Psoas muscle (tissue), 8 donors: ENCODE data around the gene TNNT3. TPM values are rescaled to one million over a fixed set of nuclear protein-coding genes. Genes with fewer than 3 reads are reported as not detected.
A peak's percentile ranks its signal among the peaks of the same experiment; 100 is the strongest.

Experiments used
- ATAC-seq, 4 donors: fragments of 200-7000 bp; cut with Tn5 transposase; one replicate each; pipeline ENCODE4 v1.9.1; 2020; ENCODE audit warnings: moderate library complexity in 3 of 4, mild to moderate bottlenecking in 2 of 4
- DNase-seq, 2 donors: peaks; one replicate each; pipeline ENCODE4 v3.0.0-alpha.2; 2020
- H3K27ac ChIP-seq: fragments of 200-600 bp; one replicate; pipeline ENCODE4 v1.8.0; 2022
- H3K27me3 ChIP-seq, 3 donors: fragments of 200-600 bp in 1 of 3; one replicate each; pipeline versions ENCODE4 v1.6.1 to v1.8.0; 2013 to 2022; ENCODE audit warnings: low read length in 2 of 3, mild to moderate bottlenecking in 2 of 3, moderate library complexity in 1 of 3; ENCODE audit not compliant: insufficient read depth in 3 of 3
- H3K36me3 ChIP-seq, 2 donors: fragments of 200-600 bp in 1 of 2; one replicate each; pipeline versions ENCODE4 v1.6.1 to v1.8.0; 2013 to 2022; ENCODE audit warnings: low read depth in 1 of 2, mild to moderate bottlenecking in 1 of 2, moderate library complexity in 1 of 2; ENCODE audit not compliant: insufficient read depth in 1 of 2
- H3K4me1 ChIP-seq: fragments of 200-600 bp; one replicate; pipeline ENCODE4 v1.8.0; 2022
- H3K4me3 ChIP-seq: fragments of 200-600 bp; one replicate; pipeline ENCODE4 v1.8.0; 2022; ENCODE audit warnings: mild to moderate bottlenecking
- H3K9me3 ChIP-seq: fragments of 200-600 bp; one replicate; pipeline ENCODE4 v1.8.0; 2022
- CTCF ChIP-seq: fragments of 200-600 bp; IDR thresholded peaks from one replicate; pipeline ENCODE4 v1.8.0; 2022; ENCODE audit warnings: antibody characterized with exemption
- WGBS, 3 donors: extraction: QIAGEN DNeasy Blood & Tissue Kit; methylation state at CpG; one replicate each; pipeline versions ENCODE4 v1.1.6 to v1.1.7; 2013; 5-methylcytosine and 5-hydroxymethylcytosine counted together
- intact Hi-C, 2 donors: fragments of 100-400 bp; cut with DNase I; formaldehyde crosslinking; loops; one replicate each; pipeline versions ENCODE4 v1.11.0 to v1.14.2; 2022
- polyA plus RNA-seq, 3 donors: library from polyadenylated mRNA; stranded (reverse); fragments of 200-250 nt; gene quantifications; one replicate each; pipeline ENCODE4 v1.2.3, GENCODE V29; 2013
- total RNA-seq, 4 donors: library from RNA; stranded (reverse); fragmentation: NEBNext Ultra II Directional in 2 of 4; extraction: Animal tissue kit (Norgen Biotek cat#: 25700) in 2 of 4; gene quantifications; one replicate each; pipeline versions ENCODE4 v1.2.1 to v1.2.4, GENCODE V29; 2021 to 2023
- donor health status: healthy with polysubstance abuse.
- donor health status: DM: no; HTN: no; CAD: no; lungs with moderate emphysema.
- donor health status: Bipolar disorder and iron deficiency.
- donor health status: healthy.
- donor health status: DM: yes; HTN: yes; CAD: no.
- donor health status: DM: no; HTN: no; CAD: no.
- donor health status: DM: no; HTN: no; CAD: no.
- donor health status: DM: yes; HTN: yes; CAD: no.

The TNNT3 gene
- total and polyA plus RNA-seq, 7 donors: 1,367 to 7,638 (median 3,289) TPM

- Histone ChIP-seq H3K4me3 (no peak overlapping the region), H3K36me3 (no peaks in the 10 kb centered on the region), H3K27me3 (peaks cover 0 to 5% (median 3%) of the 10 kb centered on the region in 3 donors), H3K27ac (peak overlapping the region; percentile 84), H3K4me1 (peaks cover 32% of the 10 kb centered on the region), H3K9me3 (no peaks in the 10 kb centered on the region)
- no peak for TF ChIP-seq CTCF
- ATAC-seq (peak in 3 of 4 donors; percentile 24 to 41 (median 24)), DNase-seq (peak; percentile 85 to 91)
- WGBS, 3 donors: 61 to 64% (median 61%) methylated on average over 25 to 32 of the region's 32 CpGs
- intact Hi-C loops: loop anchor here (5.0 kb wide), 4 partner anchors 37 to 267 kb away; partner anchors contain the start of genes TNNT3 (in 2 of the 2) and TNNI2 (in 1 of the 2)
Measured at GRCh38 chr11:1879941-1880720, 39.4 kb upstream of the TNNT3 start.

GRCh38 chr11:1880746-1881441 is 38.6 kb upstream of the TNNT3 start:
- H3K27me3 ChIP-seq: no peaks in the 10 kb centered on the region
- peaks cover 0 to under 1% of the 10 kb centered on the region in 2 donors for H3K36me3 ChIP-seq
- H3K4me1 ChIP-seq: peaks cover 29% of the 10 kb centered on the region
- TF ChIP-seq CTCF: no peak
- intact Hi-C loops: loop anchor here (5.0 kb wide), 4 partner anchors 36 to 266 kb away; partner anchors contain the start of genes TNNT3 (in 2 of the 2) and TNNI2 (in 1 of the 2)
- H3K9me3 ChIP-seq: no peaks in the 10 kb centered on the region
- WGBS, 3 donors: 61 to 74% (median 65%) methylated on average over 9 of the region's 9 CpGs
- DNase-seq (no peak), ATAC-seq (no peak)
- no peak overlapping the region for H3K4me3 ChIP-seq
- peak overlapping the region; percentile 84 for H3K27ac ChIP-seq

GRCh38 chr11:1881442-1882264 is 37.9 kb upstream of the TNNT3 start:
- ATAC-seq: peak; percentile 14 to 51 (median 20)
- WGBS, 3 donors: 23 to 30% (median 25%) methylated on average over 27 to 43 of the region's 43 CpGs

More at GRCh38 chr11:1881442-1882264, 37.9 kb upstream of the TNNT3 start:
- Histone ChIP-seq H3K36me3 (peaks cover 0 to 4% of the 10 kb centered on the region in 2 donors), H3K4me1 (peaks cover 23% of the 10 kb centered on the region), H3K27ac (peak overlapping the region; percentile 84), H3K9me3 (no peaks in the 10 kb centered on the region), H3K4me3 (no peak overlapping the region), H3K27me3 (no peaks in the 10 kb centered on the region)
- DNase-seq: peak; percentile 67 to 87
- intact Hi-C loops: loop anchor here (5.0 kb wide), 4 partner anchors 36 to 266 kb away; partner anchors contain the start of genes TNNT3 (in 2 of the 2) and TNNI2 (in 1 of the 2)
- no peak for TF ChIP-seq CTCF
